Activated CD8-positive, alpha-beta memory T cell treated with anti-CD3 and anti-CD28 coated beads for 36 hours (primary cell): ENCODE data around the gene ITSN1. TPM values are rescaled to one million over a fixed set of nuclear protein-coding genes. Genes with fewer than 3 reads are reported as not detected.
"Not testable (repeated sequence)": the region's sequence is repeated elsewhere in the genome, so short reads cannot be mapped to it uniquely, and the experiment has no call there.

Source experiments
- CTCF ChIA-PET: fragments of 350-600 bp; sonication (Branson Sonifier 250); formaldehyde crosslinking; loops from one replicate; lab custom pipeline; 2021; ENCODE audit warnings: antibody characterized with exemption; lab: Charles Lee
- POLR2A ChIA-PET: fragments of 350-600 bp; sonication (Branson Sonifier 250); formaldehyde crosslinking; loops from one replicate; lab custom pipeline; 2021; ENCODE audit warnings: antibody characterized with exemption; lab: Charles Lee
- total RNA-seq, 2 experiments: library from RNA; stranded (reverse); gene quantifications; one replicate each; pipeline ENCODE4 v1.2.3, GENCODE V29; 2021

Gene ITSN1
- total RNA-seq, 2 experiments from 2014 or later, result 4.8 TPM

GRCh38 chr21:33703750-33704606 is 61.7 kb downstream of the ITSN1 start:
- CTCF ChIA-PET, result interaction anchor here (1.3 kb wide), 1 partner anchor 11 kb away, joined by 4 read pairs; no protein-coding TSS in a partner anchor
- POLR2A ChIA-PET, result no interaction called here

DNA sequence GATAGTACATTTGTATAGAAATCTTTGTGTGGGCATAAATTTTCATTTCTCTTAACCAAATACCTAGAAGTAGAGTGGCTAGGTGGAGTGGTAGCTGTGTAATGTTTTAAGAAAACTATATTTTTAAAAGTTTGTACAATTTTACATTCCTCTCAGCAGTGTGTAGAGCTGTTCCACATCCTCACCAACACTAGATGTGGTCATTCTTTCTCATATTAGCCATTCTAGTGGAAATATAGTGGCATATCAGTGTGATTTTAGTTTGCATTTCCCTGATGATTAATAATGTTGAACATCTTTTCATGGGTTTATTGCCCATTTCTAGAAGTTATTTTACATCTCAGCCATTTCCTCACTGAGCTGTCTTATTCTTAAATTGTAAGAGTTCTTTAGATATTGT is 65.5 kb downstream of the ITSN1 start:
- ChIA-PET CTCF (no interaction called here), POLR2A (no interaction called here)

GRCh38 chr21:33708874-33709273 is 66.6 kb downstream of the ITSN1 start:
- ChIA-PET POLR2A (no interaction called here), CTCF (no interaction called here)

DNA sequence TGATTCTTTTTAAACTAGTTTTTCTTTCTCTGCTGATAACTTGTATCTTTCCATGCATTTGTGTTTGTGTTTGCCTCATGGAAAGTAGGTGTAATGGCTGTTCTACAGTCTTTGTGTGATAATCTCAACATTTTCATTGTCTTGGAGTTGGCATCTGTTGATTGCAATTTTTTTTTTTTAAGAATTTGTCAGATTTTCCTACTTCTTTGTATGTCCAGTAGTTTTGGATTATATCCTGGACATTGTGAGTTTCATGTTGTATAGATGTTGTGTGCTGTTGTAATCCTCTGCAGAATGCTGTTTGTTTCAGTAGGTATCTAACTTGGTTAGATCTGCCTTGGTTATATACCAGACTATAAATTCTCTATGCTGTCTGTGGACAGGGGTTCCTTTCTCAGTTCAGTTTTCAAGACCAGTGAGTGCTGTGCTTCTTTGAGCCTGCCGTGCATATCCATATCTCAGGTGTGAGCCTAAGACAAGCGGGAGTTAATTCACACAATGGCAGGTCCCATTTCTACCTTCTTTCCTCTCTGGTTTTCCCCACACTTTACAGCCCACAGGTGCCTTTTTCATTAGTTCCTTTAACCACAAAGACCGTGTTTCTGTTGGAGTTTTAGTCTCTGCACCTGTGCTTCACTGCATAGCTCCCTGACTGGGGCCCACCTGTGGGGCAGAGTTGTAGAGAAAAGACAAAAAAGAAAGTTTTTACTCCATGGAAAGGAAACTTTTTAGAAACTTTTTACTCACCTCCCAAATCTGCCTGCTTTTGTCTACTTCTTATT is 69.9 kb downstream of the ITSN1 start:
- POLR2A ChIA-PET, result no interaction called here
- CTCF ChIA-PET, result no interaction called here

- ChIA-PET CTCF (no interaction called here), POLR2A (no interaction called here)
Observed at GRCh38 chr21:33721081-33721480, 78.8 kb downstream of the ITSN1 start.

DNA sequence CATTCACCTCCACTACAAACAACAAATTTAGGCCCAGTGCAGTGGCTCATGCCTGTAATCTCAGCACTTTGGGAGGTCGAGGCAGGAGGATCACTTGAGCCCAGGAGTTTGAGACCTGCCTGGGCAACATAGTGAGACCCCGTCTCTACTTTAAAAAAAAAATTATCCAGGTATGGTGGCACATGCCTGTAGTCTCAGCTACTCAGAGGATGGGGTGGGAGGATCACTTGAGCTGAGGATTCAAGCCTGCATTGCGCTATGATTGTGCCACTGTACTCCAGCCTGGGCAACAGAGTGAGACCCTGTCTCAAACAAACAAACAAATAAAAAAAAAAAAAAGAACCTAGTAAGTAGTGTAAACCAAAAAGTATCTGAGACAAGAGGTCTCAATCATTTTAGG is 86.8 kb downstream of the ITSN1 start:
- POLR2A ChIA-PET, CTCF ChIA-PET: not testable (repeated sequence)

DNA sequence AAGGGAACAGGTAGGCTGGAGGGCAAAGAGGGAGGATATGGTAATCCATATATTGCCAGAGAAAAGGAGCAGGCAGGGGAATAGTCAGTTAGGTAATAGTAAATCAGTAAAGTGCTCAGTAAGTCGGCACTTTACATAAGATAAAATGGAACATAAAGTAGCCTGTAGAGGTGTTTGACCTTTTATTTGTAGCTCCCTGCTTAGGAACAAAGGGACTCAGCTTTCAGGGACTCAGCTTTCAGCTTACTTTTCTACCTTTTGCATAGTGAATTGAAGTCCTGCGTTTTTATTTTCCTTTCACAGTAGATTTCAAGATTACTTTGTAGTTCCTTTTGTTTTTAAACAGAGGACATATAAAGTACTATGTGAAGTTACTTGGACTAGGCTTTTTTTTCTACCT is 87.3 kb downstream of the ITSN1 start:
- ChIA-PET POLR2A (no interaction called here), CTCF (no interaction called here)

- CTCF ChIA-PET, result no interaction called here
- POLR2A ChIA-PET, result no interaction called here
Observed at GRCh38 chr21:33731447-33731846, 89.1 kb downstream of the ITSN1 start.

GRCh38 chr21:33732038-33732437 is 89.7 kb downstream of the ITSN1 start:
- POLR2A ChIA-PET, result no interaction called here
- CTCF ChIA-PET, result no interaction called here

DNA sequence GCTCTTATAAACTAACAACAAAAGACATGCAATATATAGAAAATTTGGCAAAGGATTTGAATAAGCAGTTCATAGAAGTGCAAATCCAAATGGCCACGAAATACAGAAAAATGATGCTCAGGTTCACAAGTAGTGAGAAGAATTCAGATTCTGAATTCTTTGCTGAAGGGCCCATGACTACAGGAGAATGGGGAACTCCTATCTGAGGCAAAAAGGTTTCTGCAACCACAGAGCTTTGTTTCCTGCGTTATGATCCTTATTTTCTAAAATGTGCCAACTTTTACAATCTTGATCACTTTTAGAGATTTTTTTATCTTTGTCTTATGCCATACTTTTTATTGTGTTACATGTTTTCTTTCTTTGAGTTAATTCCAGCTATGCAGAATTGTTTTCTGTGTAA is 91.3 kb downstream of the ITSN1 start:
- ChIA-PET POLR2A (no interaction called here), CTCF (interaction anchor here (1.8 kb wide), 1 partner anchor 11 kb away, joined by 3 read pairs; no protein-coding TSS in a partner anchor)

GRCh38 chr21:33734291-33734690 is 92.0 kb downstream of the ITSN1 start:
- ChIA-PET POLR2A (no interaction called here), CTCF (interaction anchor here (1.1 to 1.8 kb wide), 2 partner anchors 10 to 15 kb away, joined by 3 read pairs; no protein-coding TSS in a partner anchor)

- CTCF ChIA-PET, result interaction anchor here (1.1 to 1.8 kb wide), 2 partner anchors 10 to 15 kb away, joined by 3 read pairs; no protein-coding TSS in a partner anchor
Observed at GRCh38 chr21:33734818-33735217, 92.5 kb downstream of the ITSN1 start.

GRCh38 chr21:33736569-33736968 is 94.3 kb downstream of the ITSN1 start:
- POLR2A ChIA-PET, result no interaction called here

More at GRCh38 chr21:33734818-33735217, 92.5 kb downstream of the ITSN1 start:
- POLR2A ChIA-PET, result no interaction called here

GRCh38 chr21:33739701-33740100 is 97.4 kb downstream of the ITSN1 start:
- POLR2A ChIA-PET, result no interaction called here
- CTCF ChIA-PET, result no interaction called here

More at GRCh38 chr21:33736569-33736968, 94.3 kb downstream of the ITSN1 start:
- CTCF ChIA-PET, result no interaction called here

DNA sequence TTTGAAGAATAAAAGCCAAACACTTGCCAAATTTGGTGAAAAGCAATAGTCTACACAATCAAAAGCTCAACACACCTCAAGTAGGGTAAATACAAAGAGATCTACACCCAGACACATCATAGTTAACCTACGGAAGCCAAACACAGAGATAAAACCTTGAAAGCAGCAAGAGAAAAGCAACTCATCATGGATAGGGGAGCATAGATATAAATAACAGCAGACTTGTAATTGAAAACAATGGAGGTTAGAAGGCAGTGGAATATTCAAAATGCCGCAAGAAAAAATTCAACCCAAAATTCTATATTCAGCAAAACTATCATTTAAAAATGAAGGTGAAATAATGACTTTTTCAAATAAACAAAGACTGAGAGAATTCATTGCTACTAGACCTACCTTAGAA is 105.1 kb downstream of the ITSN1 start:
- ChIA-PET CTCF (no interaction called here), POLR2A (no interaction called here)

GRCh38 chr21:33748903-33749302 is 106.6 kb downstream of the ITSN1 start:
- CTCF ChIA-PET, result no interaction called here
- POLR2A ChIA-PET, result no interaction called here

- CTCF ChIA-PET, result interaction anchor here (0.8 kb wide), 1 partner anchor 15 kb away, joined by 3 read pairs; no protein-coding TSS in a partner anchor
- POLR2A ChIA-PET, result no interaction called here
Observed at GRCh38 chr21:33750017-33750416, 107.7 kb downstream of the ITSN1 start.

GRCh38 chr21:33751120-33751519 is 108.8 kb downstream of the ITSN1 start:
- CTCF ChIA-PET, result no interaction called here
- POLR2A ChIA-PET, result no interaction called here

DNA sequence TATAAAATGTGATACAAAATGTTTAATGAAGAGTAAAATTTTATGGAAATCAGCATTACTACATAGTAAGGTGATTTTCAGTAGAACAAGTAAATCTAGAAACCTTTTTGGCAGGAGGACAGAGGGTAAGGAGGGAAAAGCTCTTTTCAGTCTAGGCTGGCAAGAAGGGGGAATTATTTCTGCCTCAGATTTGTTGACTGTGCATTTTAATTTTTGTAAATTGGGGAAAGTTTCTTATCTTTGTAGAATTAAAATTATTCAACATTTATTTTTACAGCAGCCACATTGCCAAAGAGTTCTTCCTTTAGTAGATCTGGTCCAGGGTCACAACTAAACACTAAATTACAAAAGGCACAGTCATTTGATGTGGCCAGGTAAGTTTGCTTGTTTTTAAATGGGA is 109.2 kb downstream of the ITSN1 start:
- ChIA-PET POLR2A (no interaction called here), CTCF (no interaction called here)

DNA sequence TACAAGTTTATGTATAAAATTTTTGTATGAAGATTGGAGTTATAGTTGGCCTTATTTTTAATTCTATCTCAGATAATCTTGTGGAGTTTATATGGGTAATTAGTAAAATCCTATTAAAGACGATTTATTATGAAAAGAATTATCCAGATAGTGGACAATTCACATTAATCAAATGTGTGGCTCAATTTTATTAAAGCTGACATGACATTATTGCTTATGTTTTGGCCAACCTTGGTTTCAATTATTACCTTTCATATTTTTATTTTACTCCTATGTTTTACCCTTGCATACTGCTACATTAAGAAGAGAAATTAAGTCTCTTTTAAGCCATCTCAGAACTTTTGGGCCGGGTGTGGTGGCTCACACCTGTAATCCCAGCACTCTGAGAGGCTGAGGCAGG is 110.0 kb downstream of the ITSN1 start:
- CTCF ChIA-PET, result no interaction called here
- POLR2A ChIA-PET, result no interaction called here
